ENCODE measurements around the gene NAV2.

Gene NAV2

DNA sequence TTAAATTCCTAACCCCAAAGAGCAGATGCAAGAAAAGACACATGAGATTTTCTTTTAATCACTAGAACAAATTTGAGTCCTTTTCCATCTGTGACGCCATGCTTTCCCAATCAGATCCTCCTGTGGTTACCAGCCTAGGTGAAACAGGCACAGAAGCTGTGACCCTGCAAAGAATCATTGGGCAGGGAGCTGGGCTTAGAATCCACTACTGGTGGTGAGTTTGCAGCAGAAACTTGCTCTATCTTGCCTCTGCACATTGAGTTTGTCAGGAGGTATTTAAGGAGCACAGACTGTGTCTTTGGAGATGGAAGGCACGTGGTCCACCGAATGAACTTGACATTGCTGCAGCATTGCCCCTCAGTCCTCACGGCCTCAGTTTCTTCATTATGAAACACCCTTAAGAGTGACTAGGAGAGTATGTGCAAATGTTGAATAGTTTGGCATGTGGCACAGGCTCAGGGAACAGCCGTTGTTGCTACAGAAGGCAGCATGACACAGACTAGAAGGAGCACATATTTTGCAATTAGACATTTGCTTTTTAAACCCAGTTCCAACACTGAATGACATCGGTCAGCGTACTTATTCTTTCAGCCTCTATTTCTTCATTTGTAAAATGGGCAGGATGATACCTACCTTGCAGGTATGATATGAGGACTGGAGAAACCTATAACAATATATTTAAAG, 320.1 kb downstream of the NAV2 start:
- DNase-seq, result no peak

DNA sequence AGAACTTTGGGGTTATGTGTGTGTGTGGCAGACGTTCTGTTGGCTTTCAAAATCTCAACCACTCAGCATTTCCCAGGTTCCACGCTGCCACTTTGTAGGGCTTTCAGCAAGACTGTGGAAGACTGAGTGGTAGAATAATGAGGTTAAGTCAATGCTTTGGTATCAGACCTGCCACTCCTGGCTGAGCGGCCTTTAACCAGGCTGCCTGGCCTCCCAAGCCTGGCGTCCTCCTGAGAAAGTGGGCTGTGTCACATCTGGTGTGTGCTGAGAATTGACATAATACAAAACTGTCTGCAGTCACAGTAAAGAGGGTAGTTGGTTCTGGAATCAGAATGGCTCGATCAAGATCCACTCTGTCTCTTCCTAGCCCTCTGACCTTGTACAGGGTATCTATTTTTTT, 321.2 kb downstream of the NAV2 start:
- DNase-seq, result no peak

DNA sequence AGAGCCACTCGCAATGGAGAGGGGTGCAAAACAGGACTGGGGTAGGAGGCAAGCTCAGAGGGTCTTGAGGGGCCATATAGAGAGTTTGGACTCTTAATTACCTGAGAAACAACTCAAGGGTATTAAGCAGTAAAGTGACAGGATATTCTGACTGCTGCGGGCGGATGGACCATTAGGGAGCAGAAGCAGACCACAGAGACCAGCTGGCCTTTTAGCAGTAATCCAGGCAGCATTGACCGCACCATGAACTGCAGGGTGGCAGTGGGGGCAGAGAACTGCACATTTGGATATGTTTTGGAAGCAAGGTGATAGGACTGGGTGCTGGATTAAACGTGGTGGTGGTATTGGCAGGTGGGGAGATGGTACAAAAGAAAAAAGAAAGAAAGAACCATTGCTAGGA, 322.3 kb downstream of the NAV2 start:
- no peak for DNase-seq

DNA sequence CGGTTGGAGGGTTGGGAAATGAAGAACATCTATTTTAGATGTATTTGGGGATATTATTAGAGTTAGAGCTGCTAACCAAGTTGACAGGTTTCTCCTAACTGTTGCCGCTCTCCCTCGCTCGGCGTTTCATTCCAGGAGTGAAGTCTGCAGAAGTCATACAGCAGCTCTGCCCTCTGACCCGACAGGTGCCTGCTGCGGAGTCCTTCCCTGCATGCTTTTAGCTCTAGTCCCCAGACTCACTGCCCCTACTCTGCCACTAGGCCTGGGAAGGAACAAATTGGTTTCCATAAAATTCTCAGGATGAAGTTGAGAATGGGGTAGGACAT, 322.7 kb downstream of the NAV2 start:
- DNase-seq, result no peak

DNA sequence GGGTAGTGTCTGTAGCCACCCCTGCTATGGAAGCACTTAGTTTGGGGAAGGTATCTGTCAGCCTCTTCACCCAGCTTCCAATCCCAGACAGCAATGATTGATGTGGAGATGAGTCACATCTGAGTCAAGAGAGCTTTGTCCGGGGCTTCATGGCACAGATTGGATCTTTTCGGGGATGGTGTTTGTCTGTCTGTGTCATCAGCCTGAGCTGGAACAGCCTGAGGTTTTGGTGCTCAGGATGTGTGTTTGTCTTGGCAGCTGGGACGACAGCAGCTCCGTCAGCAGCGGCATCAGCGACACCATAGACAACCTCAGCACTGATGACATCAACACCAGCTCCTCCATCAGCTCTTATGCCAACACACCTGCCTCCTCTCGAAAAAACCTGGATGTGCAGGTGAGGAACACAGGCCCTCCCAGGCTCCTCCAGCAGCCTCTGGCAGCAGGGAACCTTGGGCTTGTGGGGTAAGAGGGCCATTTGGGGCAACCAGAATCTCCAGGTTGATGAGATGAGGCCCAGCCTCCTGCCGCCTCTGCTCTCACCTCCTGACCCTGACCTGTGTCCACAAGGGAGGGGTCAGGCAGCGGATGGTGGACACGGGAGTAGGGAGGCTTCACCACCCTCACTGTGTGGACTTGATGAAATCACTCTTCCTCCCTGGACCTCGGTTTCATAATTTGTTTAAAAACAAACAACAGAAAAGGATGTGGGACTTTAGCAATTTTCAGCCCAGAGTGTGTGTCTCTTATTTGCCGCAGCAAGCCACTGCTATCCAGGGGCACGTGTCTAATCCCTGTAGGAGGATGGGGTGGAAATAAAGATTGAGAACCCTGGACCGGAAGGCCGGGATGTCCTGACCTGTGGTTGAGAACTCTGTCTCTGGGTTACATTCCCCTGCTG, 323.3 kb downstream of the NAV2 start:
- no peak for DNase-seq

DNA sequence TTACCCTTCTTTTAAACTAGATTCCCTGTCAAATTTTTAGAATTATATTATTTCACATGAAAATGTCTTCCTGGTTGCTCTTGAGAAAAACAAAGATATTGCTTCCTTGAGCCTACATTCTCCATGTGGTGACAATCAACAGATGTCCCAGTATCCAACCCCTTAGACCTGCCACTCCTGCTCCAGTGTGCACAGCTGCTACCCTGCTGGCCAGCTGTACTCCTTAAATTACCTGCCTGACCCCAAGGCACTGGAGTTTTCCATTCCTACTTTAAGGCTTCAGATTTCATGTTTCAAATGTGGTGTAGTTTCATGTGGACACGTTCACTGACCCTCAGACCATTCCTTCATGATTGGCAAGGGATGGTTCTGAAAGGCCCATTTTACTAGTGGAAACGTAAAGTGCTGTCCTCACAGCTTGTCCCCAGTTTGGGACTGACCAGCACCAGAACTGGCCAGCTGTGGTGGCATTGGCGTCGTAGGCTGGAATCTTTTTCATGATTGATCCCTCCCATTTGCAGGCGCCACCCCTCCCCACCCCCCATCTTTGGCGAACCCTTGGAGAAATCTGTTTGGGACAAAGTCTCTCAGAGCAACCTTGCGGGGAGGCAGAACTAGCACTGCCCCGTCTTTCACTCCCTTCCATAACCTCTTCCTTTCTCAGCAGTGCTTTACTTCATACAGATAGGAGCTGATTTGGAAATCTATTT, 324.1 kb downstream of the NAV2 start:
- DNase-seq, result no peak

DNA sequence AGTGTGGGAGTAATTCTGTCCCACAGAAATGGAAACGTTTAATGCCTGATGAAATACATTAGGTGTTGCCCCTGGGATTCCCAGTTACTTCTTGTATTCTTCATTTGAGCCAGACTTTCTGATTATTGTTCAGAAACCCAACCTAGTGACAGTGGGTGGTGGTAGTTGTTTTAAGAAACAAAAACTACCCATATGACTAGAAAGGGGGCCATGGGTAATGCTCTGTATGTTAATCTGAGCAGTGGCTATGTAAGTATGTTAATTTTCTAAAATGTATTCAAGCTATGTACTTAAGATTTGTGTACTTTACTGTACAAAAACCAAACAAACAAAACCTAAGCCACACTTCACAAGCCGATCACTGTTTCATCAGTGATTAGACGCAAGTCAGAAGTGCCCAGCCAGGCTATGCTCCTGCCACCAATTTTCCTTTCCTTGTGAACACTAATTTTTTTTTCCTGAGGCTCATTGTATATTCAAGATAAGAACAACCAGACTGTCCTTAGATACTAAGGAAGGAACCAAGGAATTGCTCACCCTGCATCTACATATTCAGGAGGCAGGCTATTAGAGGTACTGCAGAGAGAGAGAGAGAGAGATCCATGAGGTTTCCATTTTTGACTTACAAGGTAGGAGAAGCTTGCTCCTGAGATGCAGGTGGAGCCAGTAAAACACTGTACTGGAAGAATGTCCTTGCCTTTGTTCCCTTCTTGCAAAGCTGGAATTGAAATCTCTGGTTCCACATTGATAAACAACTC, 324.9 kb downstream of the NAV2 start:
- DNase-seq, result no peak

DNA sequence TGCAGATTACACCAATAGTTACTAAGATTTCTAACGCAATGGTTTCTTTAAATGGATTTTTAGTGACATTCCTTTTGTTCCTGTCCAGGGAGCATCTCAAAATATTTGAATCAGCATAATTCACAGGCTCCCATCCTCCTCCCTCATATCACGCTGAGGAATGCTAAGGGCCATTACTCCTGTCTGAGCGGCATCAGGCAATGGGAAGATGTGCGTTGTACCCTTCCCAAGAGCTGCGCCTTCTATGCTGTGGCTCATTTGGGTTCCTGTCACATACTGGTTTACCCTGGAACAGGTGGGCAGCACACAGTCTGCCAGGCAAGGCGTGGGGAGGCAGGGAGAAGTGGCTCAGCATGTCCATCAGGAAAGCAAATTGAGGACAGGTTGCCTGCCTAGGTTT, 325.8 kb downstream of the NAV2 start:
- DNase-seq, result no peak

DNA sequence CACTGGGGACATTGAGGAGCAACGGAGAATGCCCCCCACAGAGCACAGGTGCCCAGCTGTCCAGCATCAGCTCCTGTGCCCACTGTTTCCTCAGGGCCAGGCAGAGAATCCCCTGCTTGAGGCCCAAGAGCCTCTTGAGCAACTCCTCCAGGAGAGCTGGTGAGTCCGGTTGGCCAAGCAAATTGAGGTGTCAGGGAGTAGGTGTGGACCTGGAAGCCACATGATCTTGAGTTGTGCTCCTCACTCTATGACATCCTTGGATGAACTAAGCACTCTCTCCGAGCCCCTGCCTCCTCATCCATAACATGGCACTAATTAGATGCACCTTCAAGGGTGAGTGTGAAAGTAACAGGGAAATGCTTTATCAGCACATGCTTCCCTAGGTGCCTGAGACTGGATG, 326.3 kb downstream of the NAV2 start:
- DNase-seq, result no peak

DNA sequence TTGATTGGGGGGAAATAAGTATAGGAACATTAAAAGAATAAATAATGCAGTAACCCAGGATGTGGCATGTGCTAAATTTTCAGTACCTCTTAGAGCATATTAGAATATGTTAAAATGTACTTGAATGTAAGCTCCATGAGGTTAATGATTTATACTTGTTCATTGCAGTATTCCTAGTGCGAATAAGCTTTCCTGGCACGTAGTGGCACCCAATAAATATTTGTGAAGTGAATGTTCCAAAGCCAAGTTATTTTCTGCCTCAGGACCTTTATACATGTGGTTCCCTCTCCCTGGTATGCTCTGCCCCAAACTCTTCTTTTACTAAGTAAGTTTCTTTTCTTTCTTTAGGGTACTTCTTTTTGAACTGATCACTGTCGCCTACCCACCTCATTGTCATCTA, 328.9 kb downstream of the NAV2 start:
- no peak for DNase-seq

DNA sequence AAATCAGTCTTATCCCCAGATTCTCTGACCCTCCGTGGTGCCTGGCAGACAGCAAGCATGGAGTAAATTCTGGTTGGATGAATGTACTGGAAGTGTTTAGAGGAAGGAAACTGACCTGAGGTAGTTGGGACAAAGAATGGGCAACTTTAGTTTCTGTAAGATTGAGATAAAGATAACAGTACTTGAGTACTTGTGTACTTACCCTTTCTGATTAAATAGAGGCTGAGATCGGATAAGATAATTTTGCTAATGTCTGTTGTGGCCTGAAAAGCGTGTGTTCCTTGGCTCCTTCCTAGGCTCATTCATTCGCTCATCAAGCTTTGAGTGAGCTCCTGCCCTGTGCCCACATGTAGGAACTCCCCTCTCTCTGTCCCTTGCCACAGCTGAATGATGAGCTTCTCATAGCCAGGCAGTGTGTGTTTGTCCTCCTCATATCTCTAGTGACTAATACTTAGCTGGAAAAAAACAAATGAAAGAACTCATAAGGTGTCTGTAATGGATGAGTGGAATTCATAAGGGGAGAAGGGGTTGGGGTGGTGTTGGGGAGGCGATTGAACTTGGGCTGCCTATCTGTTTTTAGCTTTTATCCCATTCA, 329.5 kb downstream of the NAV2 start:
- no peak for DNase-seq

DNA sequence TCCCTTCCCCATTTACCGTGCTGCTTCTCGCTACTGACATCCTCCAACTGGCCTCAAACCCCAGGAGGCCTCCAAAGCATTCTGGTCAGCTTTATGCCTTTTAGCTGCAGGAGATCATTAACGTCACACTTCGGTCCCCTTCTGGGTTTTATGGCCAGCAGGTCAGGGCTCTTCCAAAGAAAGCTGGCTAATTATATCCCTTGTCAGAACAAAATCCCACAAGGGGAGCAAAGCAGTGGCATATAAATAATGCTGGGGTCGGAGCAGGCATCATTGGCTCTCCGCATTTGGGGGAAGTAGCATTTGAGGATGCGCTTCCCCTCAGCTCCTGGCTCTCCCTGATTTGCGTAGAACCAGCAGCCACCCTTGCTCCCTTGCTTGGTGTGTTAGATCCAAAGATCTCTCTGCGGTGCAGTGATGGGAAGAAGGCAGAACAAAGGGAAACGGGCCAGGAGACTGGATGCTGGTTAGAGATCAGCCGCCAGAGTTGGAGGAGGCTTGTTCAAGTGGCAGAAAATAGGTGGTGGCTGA, 330.2 kb downstream of the NAV2 start:
- DNase-seq, result no peak

DNA sequence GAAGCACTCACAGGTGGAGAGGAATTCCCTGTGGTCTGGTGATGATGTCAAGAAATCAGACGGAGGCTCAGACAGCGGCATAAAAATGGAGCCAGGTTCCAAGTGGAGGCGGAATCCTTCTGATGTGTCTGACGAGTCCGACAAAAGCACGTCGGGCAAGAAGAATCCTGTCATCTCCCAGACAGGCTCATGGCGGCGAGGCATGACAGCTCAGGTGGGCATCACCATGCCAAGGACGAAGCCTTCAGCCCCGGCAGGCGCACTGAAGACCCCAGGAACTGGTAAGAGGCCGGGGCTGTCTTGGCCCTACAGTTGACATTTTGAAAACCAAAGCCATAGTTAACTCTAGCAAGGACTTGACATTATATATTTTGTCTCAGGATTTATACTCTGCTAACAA, 331.4 kb downstream of the NAV2 start:
- no peak for DNase-seq

DNA sequence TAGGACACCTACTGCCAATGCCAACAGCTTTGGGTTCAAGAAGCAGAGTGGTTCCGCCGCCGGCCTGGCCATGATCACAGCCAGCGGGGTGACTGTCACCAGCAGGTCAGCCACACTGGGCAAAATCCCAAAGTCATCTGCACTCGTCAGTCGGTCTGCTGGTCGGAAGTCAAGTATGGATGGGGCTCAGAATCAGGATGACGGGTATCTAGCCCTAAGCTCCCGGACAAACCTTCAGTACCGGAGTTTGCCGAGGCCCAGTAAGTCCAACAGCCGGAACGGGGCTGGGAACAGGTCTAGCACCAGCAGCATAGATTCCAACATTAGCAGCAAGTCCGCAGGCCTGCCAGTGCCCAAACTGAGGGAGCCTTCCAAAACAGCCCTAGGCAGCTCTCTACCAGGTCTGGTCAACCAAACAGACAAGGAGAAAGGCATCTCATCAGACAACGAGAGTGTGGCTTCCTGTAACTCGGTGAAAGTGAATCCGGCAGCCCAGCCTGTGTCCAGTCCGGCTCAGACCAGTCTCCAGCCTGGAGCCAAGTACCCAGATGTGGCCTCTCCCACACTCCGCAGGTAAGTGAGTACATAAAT, 332.6 kb downstream of the NAV2 start:
- DNase-seq, result no peak

DNA sequence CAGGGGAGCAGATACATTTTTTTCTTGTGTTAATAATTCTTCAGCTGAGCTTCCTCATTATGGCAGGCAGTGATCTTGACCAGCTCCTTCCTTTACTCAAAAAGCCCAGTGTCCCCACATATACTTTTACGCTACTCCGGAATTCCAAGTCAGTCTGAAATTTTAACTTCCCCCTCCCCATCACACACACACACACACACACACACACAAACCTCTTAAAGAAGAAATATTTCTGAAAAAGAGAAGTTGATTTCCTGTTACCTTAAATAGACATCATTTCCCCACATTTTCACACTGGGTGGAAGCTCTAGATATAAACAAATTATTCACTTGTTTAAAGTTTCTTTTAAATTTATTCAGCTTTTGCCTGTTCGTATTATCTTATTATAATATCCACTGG, 333.8 kb downstream of the NAV2 start:
- DNase-seq, result no peak

DNA sequence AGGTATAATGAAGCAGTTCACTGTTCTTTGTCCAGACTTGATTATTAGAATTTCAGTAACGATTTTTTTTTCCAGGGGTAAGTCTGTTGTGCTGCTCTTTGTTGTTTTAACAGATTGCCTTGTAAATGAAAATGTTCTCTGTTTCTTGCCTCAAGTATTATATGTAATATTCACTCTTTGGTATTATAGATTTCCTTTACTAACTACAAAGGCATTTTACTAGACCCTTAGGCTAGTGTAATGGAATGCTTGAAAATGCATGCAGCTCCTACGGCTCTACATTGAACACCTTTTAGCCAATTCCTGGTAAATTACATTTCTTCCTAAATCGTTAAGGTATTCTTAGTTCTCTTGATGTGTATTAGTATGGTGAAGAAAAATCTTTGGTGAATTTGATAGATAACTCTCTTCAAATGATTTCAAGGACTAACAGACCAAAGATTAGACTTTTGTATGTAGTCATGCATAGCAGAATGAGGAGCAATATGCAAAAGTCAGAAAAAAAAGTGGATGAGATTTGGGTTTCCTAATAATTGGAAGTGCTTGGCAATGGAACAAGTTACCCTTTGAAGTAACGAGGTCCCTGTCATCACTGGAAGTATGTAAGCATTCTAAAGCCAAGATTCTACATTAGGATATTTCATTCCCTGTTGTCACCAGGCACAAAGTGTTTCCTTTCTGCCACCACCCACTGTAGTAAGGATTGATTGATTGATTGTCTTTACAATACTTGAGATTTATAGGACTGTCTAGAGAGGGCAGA, 334.6 kb downstream of the NAV2 start:
- DNase-seq, result no peak

DNA sequence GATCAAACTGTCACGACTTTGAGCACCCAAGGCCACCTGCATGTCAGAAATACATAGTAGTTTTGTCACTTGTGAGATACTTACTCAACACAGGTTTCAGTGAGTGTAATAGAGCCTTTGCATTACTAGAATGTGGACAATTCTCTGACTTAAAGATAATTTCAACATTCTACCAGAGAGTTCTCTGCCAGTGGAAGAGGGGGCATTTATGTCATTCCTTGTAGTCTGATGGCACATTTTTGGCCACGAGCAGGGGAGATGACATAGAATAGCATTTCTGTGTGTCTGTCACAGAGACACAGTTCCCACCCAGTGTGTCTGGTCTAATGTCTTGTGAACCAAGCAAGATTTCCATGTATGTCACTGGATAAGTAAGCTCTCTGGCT, 335.1 kb downstream of the NAV2 start:
- no peak for DNase-seq

DNA sequence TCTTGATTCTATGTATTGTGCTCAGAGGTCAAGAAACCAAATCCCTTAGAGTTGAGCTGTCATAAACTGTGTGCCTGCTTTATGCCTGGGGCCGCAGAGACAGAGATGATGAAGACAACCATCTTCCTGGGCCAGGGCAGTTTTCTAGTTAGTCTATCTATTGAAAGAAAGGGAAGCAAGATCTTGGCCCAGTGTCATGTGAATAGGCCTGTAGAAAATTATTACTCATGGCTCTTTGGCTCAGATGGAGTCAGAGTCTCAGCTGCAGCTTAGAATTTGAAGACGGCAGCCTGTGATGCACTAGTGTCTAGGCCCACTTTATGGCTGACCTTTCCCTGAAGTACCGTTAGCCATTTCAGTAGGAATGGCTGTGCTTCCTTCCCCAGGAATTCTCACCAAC, 335.6 kb downstream of the NAV2 start:
- no peak for DNase-seq

DNA sequence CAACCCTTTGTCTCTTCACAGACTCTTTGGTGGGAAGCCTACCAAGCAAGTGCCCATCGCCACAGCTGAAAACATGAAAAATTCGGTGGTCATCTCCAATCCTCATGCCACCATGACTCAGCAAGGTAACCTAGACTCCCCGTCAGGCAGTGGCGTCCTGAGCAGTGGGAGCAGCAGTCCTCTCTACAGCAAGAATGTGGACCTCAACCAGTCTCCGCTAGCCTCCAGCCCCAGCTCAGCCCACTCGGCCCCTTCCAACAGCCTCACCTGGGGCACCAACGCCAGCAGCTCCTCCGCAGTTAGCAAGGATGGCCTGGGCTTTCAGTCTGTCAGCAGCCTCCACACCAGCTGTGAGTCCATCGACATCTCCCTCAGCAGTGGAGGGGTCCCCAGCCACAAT, 336.1 kb downstream of the NAV2 start:
- no peak for DNase-seq

DNA sequence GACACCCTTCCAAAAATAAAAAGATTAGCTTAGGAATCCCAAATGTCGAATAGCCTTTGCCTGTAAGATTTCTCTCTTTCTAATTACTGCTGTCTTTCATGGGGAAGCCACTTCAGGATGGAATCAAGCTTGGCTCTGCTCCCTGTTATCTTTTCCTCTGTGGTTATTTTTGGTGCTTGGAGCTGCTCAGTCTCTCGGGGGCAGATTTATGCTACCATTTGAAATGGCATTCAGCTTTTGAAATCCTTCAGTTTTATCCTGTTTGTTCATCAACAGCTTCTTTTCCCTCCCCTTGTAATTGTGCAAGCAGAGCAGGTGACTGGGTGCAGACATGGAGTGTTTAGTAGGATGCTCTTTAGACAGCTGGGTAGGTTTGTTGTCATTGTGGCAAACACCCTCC, 336.6 kb downstream of the NAV2 start:
- DNase-seq, result no peak

DNA sequence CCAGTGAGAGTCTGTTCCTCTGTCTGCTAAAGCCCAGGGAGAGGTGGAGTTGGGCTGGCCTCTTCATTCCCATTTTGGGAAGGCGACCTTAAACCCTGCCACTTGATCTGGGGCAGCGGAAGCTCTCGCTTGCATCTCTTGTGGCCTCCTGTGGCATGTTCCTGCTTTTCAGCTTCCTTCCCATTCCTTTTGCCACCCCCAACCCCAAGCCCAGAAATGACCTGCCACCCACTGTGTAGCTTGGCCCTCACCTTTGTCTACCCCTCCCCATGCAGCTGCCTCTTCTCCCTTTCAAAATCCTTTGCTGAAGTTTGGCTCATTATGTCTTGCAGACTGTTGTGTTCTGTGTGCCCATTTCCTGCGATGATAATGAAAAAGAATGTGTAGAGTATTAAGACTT, 337.4 kb downstream of the NAV2 start:
- DNase-seq, result no peak
